ENCODE data around the gene GBGT1. TPM values are rescaled to one million over a fixed set of nuclear protein-coding genes. Genes with fewer than 3 reads are reported as not detected.

The GBGT1 gene
- total RNA-seq, 1 donor from 2014 or later, result 18.3 TPM

Other genes with a start within 250 kb of the GBGT1 start
- gene TSC1, start 219.3 kb downstream of the GBGT1 start, total RNA-seq (ENCODE audit: insufficient read depth, low replicate concordance), result 36.4 TPM
- 0.48 TPM for gene GFI1B, start 185.2 kb downstream of the GBGT1 start, total RNA-seq (ENCODE audit: insufficient read depth, low replicate concordance)
- gene GTF3C5, start 132.9 kb downstream of the GBGT1 start, total RNA-seq (ENCODE audit: insufficient read depth, low replicate concordance), result 15.4 TPM
- not detected for gene CEL, start 101.9 kb downstream of the GBGT1 start, total RNA-seq (ENCODE audit: insufficient read depth, low replicate concordance)
- 21.9 TPM for gene RALGDS, start 42.7 kb downstream of the GBGT1 start, total RNA-seq (ENCODE audit: insufficient read depth, low replicate concordance)
- gene OBP2B, start 45.3 kb upstream of the GBGT1 start, total RNA-seq (ENCODE audit: insufficient read depth, low replicate concordance), result not detected
- 0.48 TPM for gene ABO, start 111.3 kb upstream of the GBGT1 start, total RNA-seq (ENCODE audit: insufficient read depth, low replicate concordance)
- 4.8 TPM for gene SURF6, start 172.3 kb upstream of the GBGT1 start, total RNA-seq (ENCODE audit: insufficient read depth, low replicate concordance)
- 27.7 TPM for gene MED22, start 184.2 kb upstream of the GBGT1 start, total RNA-seq (ENCODE audit: insufficient read depth, low replicate concordance)
- 1,575 TPM for gene RPL7A, start 184.3 kb upstream of the GBGT1 start, total RNA-seq (ENCODE audit: insufficient read depth, low replicate concordance)
- gene SURF1, start 192.6 kb upstream of the GBGT1 start, total RNA-seq (ENCODE audit: insufficient read depth, low replicate concordance), result 2.2 TPM
- gene SURF2, start 192.6 kb upstream of the GBGT1 start, total RNA-seq (ENCODE audit: insufficient read depth, low replicate concordance), result 3.4 TPM
- 255 TPM for gene SURF4, start 212.1 kb upstream of the GBGT1 start, total RNA-seq (ENCODE audit: insufficient read depth, low replicate concordance)
- gene STKLD1, start 212.5 kb upstream of the GBGT1 start, total RNA-seq (ENCODE audit: insufficient read depth, low replicate concordance), result 7.5 TPM

Measured in umbilical cord (tissue), 1 donor.